Smooth muscle cell (in vitro differentiated cells): ENCODE results near the gene OTOA. TPM values are rescaled to one million over a fixed set of nuclear protein-coding genes. Genes with fewer than 3 reads are reported as not detected.
"Not testable (repeated sequence)": the region's sequence is repeated elsewhere in the genome, so short reads cannot be mapped to it uniquely, and the experiment has no call there.

ENCODE experiments used
- DNase-seq: peaks from one replicate; lab custom pipeline; 2025; ENCODE audit not compliant: unreplicated experiment; lab: John Stamatoyannopoulos, UW
- H2AFZ ChIP-seq: fragments of 200-600 bp; sonication (generic); 2 replicates; pipeline ENCODE4 v1.6.0; 2016; ENCODE audit warnings: antibody characterized with exemption, low read depth, mild to moderate bottlenecking
- H3F3A ChIP-seq: fragments of 200-600 bp; sonication (generic); 2 replicates; pipeline ENCODE4 v1.6.0; 2017; ENCODE audit warnings: antibody characterized with exemption, low read depth
- H3K27ac ChIP-seq: fragments of 200-600 bp; sonication (generic); 2 replicates; pipeline ENCODE4 v1.5.1; 2016; ENCODE audit warnings: low read depth, mild to moderate bottlenecking
- H3K27me3 ChIP-seq: fragments of 200-600 bp; sonication (generic); 2 replicates; pipeline ENCODE4 v1.6.1; 2016; ENCODE audit warnings: low read depth, mild to moderate bottlenecking
- H3K36me3 ChIP-seq: fragments of 200-600 bp; sonication (generic); 2 replicates; pipeline ENCODE4 v1.5.1; 2016; ENCODE audit warnings: low read depth
- H3K4me1 ChIP-seq: fragments of 200-600 bp; sonication (generic); 2 replicates; pipeline ENCODE4 v1.5.1; 2016; ENCODE audit warnings: low read depth
- H3K4me2 ChIP-seq: fragments of 200-600 bp; sonication (generic); 2 replicates; pipeline ENCODE4 v1.6.0; 2016; ENCODE audit warnings: mild to moderate bottlenecking
- H3K4me3 ChIP-seq: fragments of 200-600 bp; sonication (generic); 2 replicates; pipeline ENCODE4 v1.5.1; 2016; ENCODE audit warnings: mild to moderate bottlenecking
- H3K79me2 ChIP-seq: fragments of 200-600 bp; sonication (generic); 2 replicates; pipeline ENCODE4 v1.6.0; 2016; ENCODE audit warnings: low read depth, mild to moderate bottlenecking
- H3K9ac ChIP-seq: fragments of 200-600 bp; sonication (generic); 2 replicates; pipeline ENCODE4 v1.6.0; 2016; ENCODE audit warnings: low read depth
- H3K9me3 ChIP-seq: fragments of 200-600 bp; sonication (generic); replicated peaks from 2 replicates; pipeline ENCODE4 v1.5.1; 2016; ENCODE audit warnings: low read depth
- H4K20me1 ChIP-seq: fragments of 200-600 bp; sonication (generic); 2 replicates; pipeline ENCODE4 v1.6.0; 2016; ENCODE audit warnings: low read depth
- CTCF ChIP-seq: fragments of 200-600 bp; sonication (generic); IDR thresholded peaks from 2 replicates; pipeline ENCODE4 v1.5.1; 2017; ENCODE audit warnings: borderline replicate concordance, mild to moderate bottlenecking, antibody characterized with exemption; ENCODE audit not compliant: insufficient read depth, poor library complexity, severe bottlenecking
- WGBS: methylation state at CpG from one replicate; pipeline ENCODE4 v1.1.7; 2016; ENCODE audit warnings: low lambda C conversion rate; 5-methylcytosine and 5-hydroxymethylcytosine counted together
- polyA plus RNA-seq: library from polyadenylated mRNA; unstranded; fragments of >200 nt; fragmentation: Nextera tagmentation; extraction: Ambion mirVana; gene quantifications from 2 replicates; pipeline ENCODE4 v1.2.1, GENCODE V29; 2016
- total RNA-seq: library from RNA; depleted of rRNA; stranded (reverse); fragments of >200 nt; gene quantifications from 2 replicates; pipeline ENCODE4 v1.2.3, GENCODE V29; 2014

The OTOA gene
- total and polyA plus RNA-seq, 2 experiments from 2014 or later = not detected

DNA sequence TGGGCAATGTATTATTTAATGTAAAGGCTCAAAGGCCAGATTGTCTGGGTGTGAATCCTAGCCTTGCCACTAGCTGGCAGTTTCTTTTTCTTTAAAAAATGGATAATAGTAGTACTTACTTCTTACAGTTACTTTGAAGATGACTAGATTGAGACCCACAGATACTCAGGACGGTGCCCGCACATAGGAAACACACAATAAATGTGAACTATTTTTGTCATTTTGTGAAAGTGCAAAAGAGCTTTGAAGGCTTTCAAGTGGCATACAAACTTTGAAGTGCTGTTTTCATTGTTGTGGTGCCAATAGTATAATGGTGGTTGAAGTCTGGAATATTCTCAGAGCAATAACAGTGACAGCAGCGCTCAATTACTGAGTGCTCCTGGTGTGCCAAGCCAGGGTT, 63.6 kb downstream of the OTOA start:
- Histone ChIP-seq H2AFZ (no peak overlapping the region), H3K4me2 (no peak overlapping the region), H3K4me1 (no peaks in the 10 kb centered on the region), H3K27me3 (no peaks in the 10 kb centered on the region), H3K27ac (no peak overlapping the region), H4K20me1 (no peaks in the 10 kb centered on the region), H3F3A (no peaks in the 10 kb centered on the region), H3K79me2 (no peaks in the 10 kb centered on the region), H3K9ac (no peak overlapping the region), H3K4me3 (no peak overlapping the region), H3K9me3 (no peaks in the 10 kb centered on the region), H3K36me3 (no peaks in the 10 kb centered on the region)
- TF ChIP-seq CTCF = no peak
- 100% methylated on average over 3 of the region's 3 CpGs for WGBS
- no peak for DNase-seq

DNA sequence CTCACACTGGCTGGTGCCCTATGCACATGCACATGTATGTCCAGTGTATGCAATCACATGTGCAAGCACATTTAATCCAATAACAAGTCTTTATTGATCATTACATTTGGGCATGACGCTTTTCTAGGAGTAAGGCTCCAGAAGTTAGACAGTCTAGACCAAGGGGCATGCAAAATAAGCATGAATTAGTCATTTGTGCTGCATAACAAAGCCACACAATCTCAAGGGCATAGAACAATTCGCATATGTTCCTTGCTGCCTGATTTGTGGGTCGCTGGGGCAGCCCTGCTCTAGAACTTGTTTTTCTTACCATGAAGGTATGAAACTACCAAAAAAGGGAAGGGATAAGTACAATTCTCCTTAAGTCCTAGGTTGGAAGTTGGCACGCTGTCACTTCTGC, 67.5 kb downstream of the OTOA start:
- not testable (repeated sequence) for H4K20me1 ChIP-seq, H2AFZ ChIP-seq, H3F3A ChIP-seq, H3K79me2 ChIP-seq, H3K27me3 ChIP-seq, H3K4me1 ChIP-seq, H3K4me3 ChIP-seq, H3K4me2 ChIP-seq, H3K9ac ChIP-seq, H3K36me3 ChIP-seq, H3K27ac ChIP-seq, DNase-seq, H3K9me3 ChIP-seq
- WGBS = 73% methylated on average over 4 of the region's 4 CpGs

GRCh38 chr16:21740637-21741036, 76.9 kb downstream of the OTOA start:
- H3K79me2 ChIP-seq, H3K4me3 ChIP-seq, H3K36me3 ChIP-seq, H3K9ac ChIP-seq, DNase-seq, H4K20me1 ChIP-seq, H3K27me3 ChIP-seq, H3K4me2 ChIP-seq, H3K9me3 ChIP-seq, H3K27ac ChIP-seq, H3K4me1 ChIP-seq, H3F3A ChIP-seq, H2AFZ ChIP-seq: not testable (repeated sequence)
- no CpG with 5 or more reads among the region's 7 CpGs for WGBS

GRCh38 chr16:21756192-21757079, 92.7 kb downstream of the OTOA start:
- not testable (repeated sequence) for DNase-seq, H3K9me3 ChIP-seq, H3K36me3 ChIP-seq, H3F3A ChIP-seq, H3K79me2 ChIP-seq, H3K27me3 ChIP-seq, H3K4me2 ChIP-seq, H3K4me3 ChIP-seq, H3K27ac ChIP-seq, H4K20me1 ChIP-seq, H2AFZ ChIP-seq, H3K4me1 ChIP-seq, H3K9ac ChIP-seq
- 75% methylated on average over 6 of the region's 12 CpGs for WGBS

DNA sequence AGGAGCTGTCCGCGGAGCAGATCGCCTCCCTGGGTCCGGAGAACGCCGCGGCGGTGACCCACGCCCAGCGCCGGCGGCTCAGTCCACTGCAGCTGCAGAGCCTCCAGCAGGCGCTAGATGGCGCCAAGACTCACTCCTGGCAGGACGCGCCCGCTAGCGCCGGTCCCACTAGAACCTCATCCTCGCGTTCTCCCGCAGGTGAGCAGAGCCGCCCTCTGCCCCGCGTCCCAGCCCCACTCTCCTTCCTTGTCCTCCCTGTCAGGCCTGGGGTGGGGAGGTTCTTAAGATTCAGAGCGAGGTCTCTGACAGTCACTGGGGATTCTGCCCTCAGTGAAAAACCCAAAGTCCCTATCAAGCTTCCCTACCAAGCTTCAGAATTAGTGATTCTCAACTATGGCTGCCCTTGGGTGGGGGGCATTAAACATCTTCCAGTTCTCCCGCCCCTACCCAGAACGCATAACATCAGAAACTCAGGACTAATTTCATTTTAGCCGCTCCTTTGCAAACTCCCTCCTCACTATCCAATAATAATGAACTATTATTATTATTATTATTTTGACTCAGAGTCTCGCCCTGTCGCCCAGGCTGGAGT, 93.4 kb downstream of the OTOA start:
- H3K4me1 ChIP-seq, H3K79me2 ChIP-seq, H3K27ac ChIP-seq, H3K36me3 ChIP-seq, H3K4me3 ChIP-seq, H2AFZ ChIP-seq, H3K27me3 ChIP-seq, H4K20me1 ChIP-seq, H3K4me2 ChIP-seq, DNase-seq, H3F3A ChIP-seq, H3K9me3 ChIP-seq, H3K9ac ChIP-seq: not testable (repeated sequence)
- WGBS = 56% methylated on average over 3 of the region's 31 CpGs

DNA sequence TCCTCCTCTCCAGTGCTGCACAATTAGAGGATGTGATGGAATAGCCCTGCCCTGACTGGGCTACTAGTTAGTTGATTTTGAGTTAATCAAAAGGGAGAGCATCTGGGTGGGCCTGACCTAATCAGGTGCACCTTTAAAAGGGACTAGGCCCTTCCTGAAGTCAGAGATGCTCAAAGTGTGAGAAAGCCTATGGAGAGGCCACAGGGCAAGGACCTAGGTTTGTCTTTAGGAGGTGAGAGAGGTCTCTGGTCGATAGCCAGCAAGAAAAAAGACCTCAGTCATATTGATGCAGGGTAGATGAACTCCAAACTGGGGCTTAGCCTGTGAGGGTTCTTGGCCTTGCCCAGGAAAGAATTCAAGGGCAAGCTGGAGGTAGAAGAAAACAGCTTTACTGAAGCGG, 104.5 kb downstream of the OTOA start:
- not testable (repeated sequence) for H3K9me3 ChIP-seq, H3K9ac ChIP-seq, H3K4me1 ChIP-seq, H3K27me3 ChIP-seq, H3K27ac ChIP-seq, H3K4me3 ChIP-seq, H3F3A ChIP-seq, H4K20me1 ChIP-seq, H3K4me2 ChIP-seq, H3K79me2 ChIP-seq, H3K36me3 ChIP-seq, DNase-seq, H2AFZ ChIP-seq
- WGBS = 94% methylated on average over 1 of the region's 2 CpGs

GRCh38 chr16:21768810-21769209, 105.0 kb downstream of the OTOA start:
- H2AFZ ChIP-seq, H3K27ac ChIP-seq, H4K20me1 ChIP-seq, H3F3A ChIP-seq, H3K4me1 ChIP-seq, DNase-seq, H3K36me3 ChIP-seq, H3K9ac ChIP-seq, H3K9me3 ChIP-seq, H3K27me3 ChIP-seq, H3K4me2 ChIP-seq, H3K4me3 ChIP-seq, H3K79me2 ChIP-seq: not testable (repeated sequence)
- no CpG with 5 or more reads among the region's 5 CpGs for WGBS

DNA sequence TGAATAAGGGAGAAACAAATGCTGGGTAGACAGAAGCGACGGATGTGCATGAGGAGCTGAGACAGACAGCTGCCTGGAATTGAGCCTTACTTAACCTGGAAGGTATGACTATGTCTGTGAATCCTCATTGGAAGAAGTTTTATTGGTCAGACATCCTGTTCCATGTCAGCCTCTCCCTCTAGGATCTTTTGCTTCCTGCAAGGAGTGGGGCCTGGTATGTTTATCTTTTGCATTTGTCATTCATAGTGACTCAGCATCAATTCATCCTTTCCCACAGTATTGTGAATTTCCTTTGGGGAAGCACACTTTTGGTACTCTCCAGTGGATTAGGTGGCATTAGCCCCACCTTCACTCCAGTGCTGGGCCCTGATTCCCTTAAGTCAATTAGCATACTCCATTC, 105.5 kb downstream of the OTOA start:
- H3K4me1 ChIP-seq, H3K27me3 ChIP-seq, H3F3A ChIP-seq, H4K20me1 ChIP-seq, H3K9ac ChIP-seq, H3K4me2 ChIP-seq, H2AFZ ChIP-seq, H3K27ac ChIP-seq, DNase-seq, H3K9me3 ChIP-seq, H3K4me3 ChIP-seq, H3K36me3 ChIP-seq, H3K79me2 ChIP-seq: not testable (repeated sequence)
- WGBS = 14% methylated on average over 2 of the region's 2 CpGs
